Measurements from ENCODE around the gene NDUFB5. TPM values are rescaled to one million over a fixed set of nuclear protein-coding genes. Genes with fewer than 3 reads are reported as not detected.

NDUFB5 gene
- polyA plus RNA-seq, 1 donor (not counting 4 experiments of a cell fraction or from before 2014, with no cell fraction given) = 70.6 TPM

GRCh38 chr3:179560791-179561190 is 43.8 kb upstream of the NDUFB5 start:
- no peak for DNase-seq (ENCODE audit: low read depth, low spot score)
- Histone ChIP-seq H2AFZ (ENCODE audit: control insufficient read depth, low read length) (no peak overlapping the region), H3K79me2 (ENCODE audit: control insufficient read depth, insufficient read depth, low read length) (peaks cover 23% of the 10 kb centered on the region), H3K4me2 (ENCODE audit: control insufficient read depth, extremely low read depth, insufficient read depth, low read depth, low read length) (no peak overlapping the region), H3K4me1 (ENCODE audit: control insufficient read depth, extremely low read depth, insufficient read depth, low read length) (peaks cover 11% of the 10 kb centered on the region), H3K4me3 (ENCODE audit: control insufficient read depth in 2 of 3, extremely low read depth in 1 of 3, insufficient read depth in 2 of 3, low read depth in 1 of 3, low read length in 3 of 3) (no peak overlapping the region), H3K9me1 (ENCODE audit: control insufficient read depth, extremely low read depth, insufficient read depth, low read length) (no peaks in the 10 kb centered on the region), H4K20me1 (ENCODE audit: control insufficient read depth, extremely low read depth, insufficient read depth, low read length) (no peaks in the 10 kb centered on the region), H3K9ac (ENCODE audit: control insufficient read depth, extremely low read depth, insufficient read depth, low read length) (no peak overlapping the region), H3K9me3 (ENCODE audit: control insufficient read depth, low read depth, low read length) (no peaks in the 10 kb centered on the region), H3K36me3 (ENCODE audit: control insufficient read depth in 2 of 2, extremely low read depth in 1 of 2, insufficient read depth in 2 of 2, low read length in 2 of 2) (no peaks in the 10 kb centered on the region), H3K27ac (ENCODE audit: control insufficient read depth, insufficient read depth, low read length) (no peak overlapping the region), H3K27me3 (ENCODE audit: control insufficient read depth, extremely low read depth, insufficient read depth, low read length) (no peaks in the 10 kb centered on the region)
- no peak for TF ChIP-seq CTCF (optimal IDR thresholded peaks at IDR 0.05 in 1 of 3, IDR thresholded peaks at IDR 0.05 in 1 of 3, conservative IDR thresholded peaks at IDR 0.05 in 1 of 3; ENCODE audit: extremely low read depth in 1 of 3, insufficient read depth in 2 of 3, low read length in 3 of 3)
- no peak for TF ChIP-seq EZH2 (IDR thresholded peaks at IDR 0.05; ENCODE audit: low read length)
- FAIRE-seq = no peak
- dilution Hi-C loops (cut with MboI; ENCODE audit: extremely low pct_ligation_motif_present, low sequenced_read_pairs) = no loop called here

DNA sequence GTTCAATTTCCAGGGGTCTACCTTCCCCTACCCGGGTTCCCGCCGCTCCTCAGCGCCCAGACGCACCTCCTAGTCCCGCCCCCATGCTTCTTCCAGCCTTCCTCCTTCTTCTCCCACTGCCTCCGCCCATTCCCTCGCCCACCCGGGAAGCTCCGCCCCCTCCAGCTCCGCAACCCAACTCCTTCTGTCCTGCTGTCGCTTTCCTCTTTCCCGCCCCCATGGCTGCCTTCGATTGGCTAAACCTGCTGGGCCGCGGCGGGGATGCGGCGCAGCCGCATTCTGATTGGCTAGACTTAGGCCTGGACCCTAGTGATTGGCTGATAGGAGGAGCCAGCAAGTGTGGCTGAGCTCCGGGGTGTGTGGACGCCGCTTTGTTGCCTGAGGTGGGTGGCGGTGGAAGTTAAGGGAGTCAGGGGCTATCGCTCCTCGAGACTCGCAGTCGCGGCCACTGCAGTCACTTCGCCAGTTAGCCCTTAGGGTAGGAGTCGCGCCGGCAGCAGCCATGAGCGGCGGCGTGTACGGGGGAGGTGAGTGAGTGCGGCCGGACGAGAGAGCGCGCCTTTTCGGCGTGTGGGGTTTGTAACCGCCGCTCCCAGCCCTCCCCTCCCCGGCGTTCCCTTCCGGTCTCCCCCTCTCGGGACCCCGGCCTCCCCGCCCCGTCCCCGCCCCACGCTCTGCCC is 41.9 kb upstream of the NDUFB5 start, which contains the start of gene ACTL6A:
ACTL6A (plus strand) TSS at position 336 of the 680 bp plus-strand sequence; CDS start at position 503, 167 bp downstream.
- peak within 1 kb of the TSS; percentile 99 for H2AFZ ChIP-seq (ENCODE audit: control insufficient read depth, low read length)
- DNase-seq (ENCODE audit: low read depth, low spot score) = peak; percentile 92
- TF ChIP-seq CTCF (optimal IDR thresholded peaks at IDR 0.05 in 1 of 3, IDR thresholded peaks at IDR 0.05 in 1 of 3, conservative IDR thresholded peaks at IDR 0.05 in 1 of 3; ENCODE audit: extremely low read depth in 1 of 3, insufficient read depth in 2 of 3, low read length in 3 of 3) (no peak), EZH2 (IDR thresholded peaks at IDR 0.05; ENCODE audit: low read length) (no peak)
- no peaks in the 10 kb centered on the region for H3K9me3 ChIP-seq (ENCODE audit: control insufficient read depth, low read depth, low read length)
- H3K9me1 ChIP-seq (ENCODE audit: control insufficient read depth, extremely low read depth, insufficient read depth, low read length) = no peaks in the 10 kb centered on the region
- H4K20me1 ChIP-seq (ENCODE audit: control insufficient read depth, extremely low read depth, insufficient read depth, low read length) = no peaks in the 10 kb centered on the region
- H3K4me3 ChIP-seq (ENCODE audit: control insufficient read depth in 2 of 3, extremely low read depth in 1 of 3, insufficient read depth in 2 of 3, low read depth in 1 of 3, low read length in 3 of 3) = peak within 1 kb of the TSS; percentile 75 to 90 (median 86)
- dilution Hi-C loops (cut with MboI; ENCODE audit: extremely low pct_ligation_motif_present, low sequenced_read_pairs) = no loop called here
- H3K36me3 ChIP-seq (ENCODE audit: control insufficient read depth in 2 of 2, extremely low read depth in 1 of 2, insufficient read depth in 2 of 2, low read length in 2 of 2) = no peaks in the 10 kb centered on the region
- H3K27me3 ChIP-seq (ENCODE audit: control insufficient read depth, extremely low read depth, insufficient read depth, low read length) = no peaks in the 10 kb centered on the region
- peaks cover 42% of the 10 kb centered on the region for H3K79me2 ChIP-seq (ENCODE audit: control insufficient read depth, insufficient read depth, low read length)
- peak within 1 kb of the TSS; percentile 89 for H3K9ac ChIP-seq (ENCODE audit: control insufficient read depth, extremely low read depth, insufficient read depth, low read length)
- FAIRE-seq = peak; percentile 91
- peaks cover 11% of the 10 kb centered on the region for H3K4me1 ChIP-seq (ENCODE audit: control insufficient read depth, extremely low read depth, insufficient read depth, low read length)
- peak within 1 kb of the TSS; percentile 94 for H3K4me2 ChIP-seq (ENCODE audit: control insufficient read depth, extremely low read depth, insufficient read depth, low read depth, low read length)
- peak within 1 kb of the TSS; percentile 72 for H3K27ac ChIP-seq (ENCODE audit: control insufficient read depth, insufficient read depth, low read length)

Data from keratinocyte (primary cell).